OCI-LY7 (cell line): Measurements from ENCODE around the gene NHLRC4. TPM values are rescaled to one million over a fixed set of nuclear protein-coding genes. Genes with fewer than 3 reads are reported as not detected.

Source experiments
- BruUV-seq: library from RNA; stranded (reverse); fragments of 400-500 nt; replicated peaks from 2 replicates; lab custom pipeline; 2021; lab: Mats Ljungman, UMichigan
- CTCF ChIA-PET: fragments of 300-600 bp; sonication (Branson Sonifier 250); formaldehyde crosslinking; loops from one replicate; lab custom pipeline; 2022; ENCODE audit warnings: antibody characterized with exemption; ENCODE audit not compliant: unreplicated experiment; lab: Charles Lee
- POLR2A ChIA-PET: fragments of 300-600 bp; sonication (Branson Sonifier 250); formaldehyde crosslinking; loops from one replicate; lab custom pipeline; 2022; ENCODE audit warnings: antibody characterized with exemption; lab: Charles Lee
- DNase-seq: peaks from one replicate; pipeline ENCODE4 v3.0.0-alpha.2; 2015; ENCODE audit warnings: low spot score
- H2AFZ ChIP-seq: fragments of 200-600 bp; sonication (generic), shearing (Covaris generic); 2 replicates; pipeline ENCODE4 v1.6.1; 2014; ENCODE audit warnings: mild to moderate bottlenecking, antibody characterized with exemption, low read length, moderate library complexity
- H3K27ac ChIP-seq: fragments of 200-600 bp; sonication (generic); 2 replicates; pipeline ENCODE4 v1.5.1; 2014; ENCODE audit warnings: mixed run types, low read depth, mild to moderate bottlenecking, moderate library complexity, low read length, inconsistent platforms; ENCODE audit not compliant: poor library complexity, severe bottlenecking
- H3K36me3 ChIP-seq: fragments of 200-600 bp; sonication (generic); 2 replicates; pipeline ENCODE4 v1.6.1; 2014; ENCODE audit warnings: mild to moderate bottlenecking, antibody characterized with exemption, low read length, moderate library complexity, mixed read lengths; ENCODE audit not compliant: insufficient read depth
- H3K4me1 ChIP-seq: fragments of 200-600 bp; sonication (generic); 2 replicates; pipeline ENCODE4 v1.5.1; 2014; ENCODE audit warnings: mild to moderate bottlenecking, low read length; ENCODE audit not compliant: insufficient read depth, poor library complexity, severe bottlenecking
- H3K4me2 ChIP-seq: fragments of 200-600 bp; sonication (generic); 2 replicates; pipeline ENCODE4 v1.6.1; 2014; ENCODE audit warnings: mild to moderate bottlenecking, low read length
- H3K4me3 ChIP-seq: fragments of 200-600 bp; sonication (generic); 2 replicates; pipeline ENCODE4 v1.5.1; 2014; ENCODE audit warnings: mild to moderate bottlenecking, low read depth, low read length; ENCODE audit not compliant: poor library complexity, severe bottlenecking
- H3K79me2 ChIP-seq: fragments of 200-600 bp; sonication (generic); 2 replicates; pipeline ENCODE4 v1.6.1; 2016; ENCODE audit warnings: low read depth, mild to moderate bottlenecking, low read length, moderate library complexity, mixed read lengths; ENCODE audit not compliant: insufficient read depth
- H3K9me2 ChIP-seq: fragments of 200-600 bp; sonication (generic); 2 replicates; pipeline ENCODE4 v1.6.1; 2016; ENCODE audit warnings: mild to moderate bottlenecking, low read length, mixed read lengths; ENCODE audit not compliant: insufficient read depth
- H3K9me3 ChIP-seq: fragments of 200-600 bp; sonication (generic); 2 replicates; pipeline ENCODE4 v1.6.1; 2014; ENCODE audit warnings: mild to moderate bottlenecking, mixed run types, low read length, mixed read lengths
- H4K20me1 ChIP-seq: fragments of 200-600 bp; sonication (generic); 2 replicates; pipeline ENCODE4 v1.6.1; 2014; ENCODE audit warnings: mild to moderate bottlenecking, antibody characterized with exemption, low read length, moderate library complexity, mixed read lengths; ENCODE audit not compliant: insufficient read depth
- CTCF ChIP-seq: fragments of 200-600 bp; sonication (generic); conservative IDR thresholded peaks from 2 replicates; pipeline ENCODE4 v1.5.1; 2014; ENCODE audit warnings: mild to moderate bottlenecking, antibody characterized with exemption, low read length, moderate library complexity, mixed read lengths
- EZH2phosphoT487 ChIP-seq: fragments of 200-600 bp; sonication (generic); IDR thresholded peaks from 2 replicates; pipeline ENCODE4 v1.6.1; 2018; ENCODE audit warnings: low read depth, borderline replicate concordance, mild to moderate bottlenecking, mixed run types, antibody characterized with exemption, low read length, moderate library complexity, mixed read lengths
- intact Hi-C: fragments of 100-400 bp; cut with micrococcal nuclease; formaldehyde crosslinking; loops from one replicate; pipeline ENCODE4 v1.10.0; 2022; ENCODE audit not compliant: unreplicated experiment
- total RNA-seq, 2 experiments: library from RNA; depleted of rRNA in 1 of 2; stranded (reverse); fragments of >200 nt in 1 of 2; shearing (Covaris generic) in 1 of 2; gene quantifications; 2 replicates each; pipeline ENCODE4 v1.2.3, GENCODE V29; 2014 to 2022

NHLRC4 gene
- total RNA-seq, 2 experiments from 2014 or later, result 2.5 to 3.7 TPM

GRCh38 chr16:531494-532125, 35.2 kb upstream of the NHLRC4 start:
- Histone ChIP-seq H3K9me3 (no peaks in the 10 kb centered on the region), H3K9me2 (no peaks in the 10 kb centered on the region), H2AFZ (no peak overlapping the region), H3K36me3 (0 out of 2 replicates have a peak, but pooled peaks cover 9% of the 10 kb centered on the region), H3K4me1 (peaks cover 9% of the 10 kb centered on the region), H3K4me3 (no peak overlapping the region), H3K4me2 (no peak overlapping the region), H4K20me1 (no peaks in the 10 kb centered on the region), H3K27ac (no peak overlapping the region), H3K79me2 (peaks cover 44% of the 10 kb centered on the region)
- TF ChIP-seq EZH2phosphoT487 (no peak), CTCF (no peak)
- ChIA-PET CTCF (no interaction called here), POLR2A (no interaction called here)
- no peak for DNase-seq
- intact Hi-C loops, result no loop called here
- BruUV-seq, result no TSS peak

- TF ChIP-seq EZH2phosphoT487 (no peak), CTCF (no peak)
- BruUV-seq, result no TSS peak
- no peaks in the 10 kb centered on the region for H3K9me2 ChIP-seq
- H3K9me3 ChIP-seq, result no peaks in the 10 kb centered on the region
- no peak for DNase-seq
- H3K4me1 ChIP-seq, result peaks cover 9% of the 10 kb centered on the region
- peaks cover 9% of the 10 kb centered on the region; the same call in 1 of the 2 replicates for H3K36me3 ChIP-seq
- intact Hi-C loops, result no loop called here
- H3K4me3 ChIP-seq, result no peak overlapping the region
- POLR2A ChIA-PET, result no interaction called here
- H3K79me2 ChIP-seq, result peaks cover 37% of the 10 kb centered on the region
- no peak overlapping the region for H3K4me2 ChIP-seq
- CTCF ChIA-PET, result no interaction called here
- no peak overlapping the region for H2AFZ ChIP-seq
- H4K20me1 ChIP-seq, result no peaks in the 10 kb centered on the region
- no peak overlapping the region for H3K27ac ChIP-seq
Measured at GRCh38 chr16:533391-534123, 33.2 kb upstream of the NHLRC4 start.

- ChIA-PET POLR2A (no interaction called here), CTCF (no interaction called here)
- Histone ChIP-seq H3K27ac (no peak overlapping the region), H3K9me2 (no peaks in the 10 kb centered on the region), H3K4me2 (no peak overlapping the region), H3K9me3 (no peaks in the 10 kb centered on the region), H4K20me1 (no peaks in the 10 kb centered on the region), H2AFZ (no peak overlapping the region), H3K4me3 (no peak overlapping the region), H3K36me3 (peaks cover 9% of the 10 kb centered on the region; the same call in 1 of the 2 replicates), H3K79me2 (peaks cover 31% of the 10 kb centered on the region), H3K4me1 (peaks cover 5% of the 10 kb centered on the region)
- no TSS peak for BruUV-seq
- DNase-seq, result no peak
- intact Hi-C loops, result no loop called here
- TF ChIP-seq CTCF (no peak), EZH2phosphoT487 (no peak)
Measured at GRCh38 chr16:534135-534534, 32.7 kb upstream of the NHLRC4 start.
